Measurements from ENCODE around the gene MRO.

The MRO gene

DNA sequence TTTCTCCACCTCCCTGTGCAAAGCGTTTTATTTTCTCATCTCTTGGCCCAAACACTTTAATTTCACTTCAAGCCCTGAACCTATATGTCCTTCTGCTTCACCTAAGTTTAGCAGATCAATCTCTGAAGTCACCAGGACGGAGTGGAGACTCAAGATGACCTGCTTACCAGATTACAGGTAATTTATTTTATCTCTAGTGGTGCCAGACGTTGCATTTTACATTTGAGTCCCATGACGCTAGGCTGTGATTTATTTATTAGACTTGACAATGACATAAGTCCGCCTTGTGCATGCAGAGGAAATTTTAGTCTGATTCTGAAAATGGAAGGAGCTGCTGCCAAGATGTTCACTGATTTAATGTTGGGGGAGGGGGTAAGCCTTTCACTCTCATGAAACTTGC, 73.9 kb downstream of the MRO start:
- H3K4me3 ChIP-seq (ENCODE audit: low read length in 2 of 2), result no peak overlapping the region
- no peak overlapping the region for H3K27ac ChIP-seq (ENCODE audit: low read length)
- peaks cover 0 to 2% of the 10 kb centered on the region in 2 donors for H3K27me3 ChIP-seq (ENCODE audit: control insufficient read depth in 1 of 2, insufficient read depth in 2 of 2, low read length in 2 of 2)
- H3K4me1 ChIP-seq (ENCODE audit: control insufficient read depth, insufficient read depth, low read length), result no peaks in the 10 kb centered on the region
- H3K9me3 ChIP-seq (ENCODE audit: control insufficient read depth in 2 of 2, low read length in 2 of 2), result peaks cover 14 to 17% of the 10 kb centered on the region in 2 donors
- no peak overlapping the region for H3K9ac ChIP-seq (ENCODE audit: low read length in 2 of 2)
- no peaks in the 10 kb centered on the region for H3K36me3 ChIP-seq (ENCODE audit: control insufficient read depth in 2 of 2, insufficient read depth in 2 of 2, low read length in 2 of 2)

Measured in stomach smooth muscle (tissue), 2 donors.